HT-29 (cell line): ENCODE data around the gene STK39. TPM values are rescaled to one million over a fixed set of nuclear protein-coding genes. Genes with fewer than 3 reads are reported as not detected.

Experiments
- DNase-seq: peaks from one replicate; pipeline ENCODE4 v3.0.0-alpha.2; 2015; ENCODE audit warnings: low spot score
- total RNA-seq: library from RNA; depleted of rRNA; stranded (reverse); fragments of >200 nt; shearing (Covaris generic); gene quantifications from 2 replicates; pipeline ENCODE4 v1.2.3, GENCODE V29; 2014

STK39 gene
- total RNA-seq, 1 experiment from 2014 or later: 37.8 TPM

- DNase-seq: peak; percentile 76
These were observed 37.0 kb downstream of the STK39 start for GRCh38 chr2:168210216-168210894.

- peak; percentile 51 for DNase-seq
These were observed 38.7 kb downstream of the STK39 start for GRCh38 chr2:168208652-168209051.

DNA sequence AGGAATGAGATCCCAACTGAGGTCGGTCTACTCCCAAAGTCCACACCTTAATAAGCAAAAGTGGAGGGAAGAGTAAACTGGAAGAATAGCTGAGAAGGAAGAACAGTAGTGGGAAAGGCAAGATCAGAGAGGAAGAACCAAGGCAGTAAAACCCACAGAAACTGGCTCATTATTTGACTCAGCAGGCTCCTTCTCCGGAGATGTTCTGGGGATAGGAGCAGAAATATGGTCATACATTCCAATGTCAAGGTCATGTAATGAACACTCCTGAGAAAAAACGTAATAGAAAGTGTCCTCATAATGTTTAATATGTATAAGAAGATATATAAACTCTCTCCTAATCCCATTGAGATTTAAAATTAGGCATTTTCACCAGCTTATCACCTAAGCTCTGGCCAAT lies 39.5 kb downstream of the STK39 start:
- no peak for DNase-seq

DNA sequence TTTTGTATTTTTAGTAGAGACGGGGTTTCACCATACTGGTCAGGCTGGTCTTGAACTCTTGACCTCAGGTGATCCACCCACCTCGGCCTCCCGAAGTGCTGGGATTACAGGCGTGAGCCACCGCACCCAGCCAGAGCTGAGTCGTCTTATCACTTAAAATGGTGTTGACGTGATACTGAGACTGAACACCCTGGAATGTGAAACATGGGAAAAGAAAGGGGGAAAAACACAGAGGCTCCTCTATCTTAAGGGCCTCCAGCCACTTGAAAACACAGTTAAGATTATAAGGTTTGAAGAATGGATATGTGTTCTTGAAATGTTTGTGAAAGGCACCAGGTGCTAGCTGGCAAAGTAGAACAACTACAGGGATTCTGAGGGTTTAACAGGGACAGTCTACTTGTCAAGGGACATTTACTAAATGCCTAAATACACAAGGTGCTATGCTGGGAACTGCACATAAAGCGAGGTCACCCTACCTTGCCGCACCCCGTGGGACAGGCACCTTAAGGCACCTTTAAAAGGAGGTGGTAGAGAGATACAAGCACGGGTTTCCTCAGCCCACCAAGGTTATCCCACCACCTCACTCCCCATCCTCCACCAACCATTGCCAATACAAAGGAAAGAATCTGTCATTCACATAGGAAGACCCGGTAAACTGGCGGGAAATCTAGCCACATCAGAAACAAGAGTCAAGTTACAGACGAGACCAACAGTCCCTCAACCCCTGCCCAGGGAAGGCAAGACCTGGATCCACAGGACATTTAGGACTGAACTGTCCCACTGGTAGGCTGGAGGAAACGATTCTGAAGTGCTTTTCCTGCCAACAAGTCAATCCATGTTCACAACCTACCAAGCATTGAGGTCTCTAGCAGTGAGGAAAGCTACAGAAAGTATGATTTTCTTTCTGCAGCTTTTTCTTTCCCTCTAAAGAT lies 43.4 kb downstream of the STK39 start:
- no peak for DNase-seq

- DNase-seq: no peak
These were observed 45.7 kb downstream of the STK39 start for GRCh38 chr2:168201584-168202116.

GRCh38 chr2:168200930-168201583 lies 46.3 kb downstream of the STK39 start:
- no peak for DNase-seq

- peak; percentile 78 for DNase-seq
These were observed 48.8 kb downstream of the STK39 start for GRCh38 chr2:168198476-168199207.

DNA sequence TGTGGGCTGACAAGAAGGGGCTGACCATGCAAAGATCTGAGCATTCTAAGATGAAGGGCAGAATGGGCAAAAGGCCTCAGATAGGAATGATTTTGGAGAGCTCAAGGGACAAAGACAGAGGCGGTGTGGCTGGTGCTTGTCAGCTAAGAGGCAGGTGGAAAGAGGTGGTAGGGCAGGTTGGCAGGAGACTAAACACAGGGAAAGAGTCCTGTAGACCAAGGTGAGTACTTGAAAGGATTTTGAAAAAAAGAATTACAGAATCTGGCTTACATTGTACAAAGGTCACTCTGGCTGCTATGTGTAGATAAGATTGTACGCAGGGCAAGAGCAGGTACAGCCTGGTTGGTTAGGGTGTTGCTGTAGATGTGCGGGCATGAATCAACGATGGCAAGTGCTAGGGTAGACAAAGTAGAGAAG lies 50.6 kb downstream of the STK39 start:
- peak; percentile 61 for DNase-seq

DNA sequence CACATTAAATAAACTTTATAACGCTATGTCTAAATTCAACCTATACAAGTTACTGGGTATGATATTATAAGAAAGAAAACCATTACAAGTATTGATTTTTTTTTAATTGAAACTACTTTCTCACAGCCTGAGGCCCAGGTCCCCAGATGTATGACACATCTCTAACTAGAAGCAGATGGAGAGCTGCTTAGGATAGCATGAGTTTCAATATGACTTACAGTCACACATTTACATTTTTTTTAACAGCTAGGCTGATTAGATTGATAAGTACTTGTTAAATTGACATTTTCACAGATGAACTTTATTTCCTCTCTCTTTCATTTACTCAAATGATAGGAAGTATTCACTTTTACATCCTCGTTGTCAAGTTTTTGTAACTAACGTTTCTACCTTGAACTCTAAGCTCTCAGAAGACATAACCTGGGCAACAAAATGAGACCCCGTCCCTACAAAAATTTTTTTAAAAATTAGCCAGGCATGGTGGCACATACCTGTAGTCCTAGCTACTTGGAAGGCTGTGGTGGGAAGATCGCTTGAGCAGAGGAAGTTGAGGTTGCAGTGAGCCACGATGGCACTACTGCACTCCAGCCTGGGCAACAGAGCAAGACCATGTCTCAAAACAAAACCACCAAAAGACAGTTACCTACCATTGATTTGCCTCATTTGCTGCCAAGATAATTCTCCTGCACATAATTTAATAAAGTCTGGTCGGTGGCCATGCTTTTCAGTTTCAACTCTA lies 52.4 kb downstream of the STK39 start:
- no peak for DNase-seq

DNA sequence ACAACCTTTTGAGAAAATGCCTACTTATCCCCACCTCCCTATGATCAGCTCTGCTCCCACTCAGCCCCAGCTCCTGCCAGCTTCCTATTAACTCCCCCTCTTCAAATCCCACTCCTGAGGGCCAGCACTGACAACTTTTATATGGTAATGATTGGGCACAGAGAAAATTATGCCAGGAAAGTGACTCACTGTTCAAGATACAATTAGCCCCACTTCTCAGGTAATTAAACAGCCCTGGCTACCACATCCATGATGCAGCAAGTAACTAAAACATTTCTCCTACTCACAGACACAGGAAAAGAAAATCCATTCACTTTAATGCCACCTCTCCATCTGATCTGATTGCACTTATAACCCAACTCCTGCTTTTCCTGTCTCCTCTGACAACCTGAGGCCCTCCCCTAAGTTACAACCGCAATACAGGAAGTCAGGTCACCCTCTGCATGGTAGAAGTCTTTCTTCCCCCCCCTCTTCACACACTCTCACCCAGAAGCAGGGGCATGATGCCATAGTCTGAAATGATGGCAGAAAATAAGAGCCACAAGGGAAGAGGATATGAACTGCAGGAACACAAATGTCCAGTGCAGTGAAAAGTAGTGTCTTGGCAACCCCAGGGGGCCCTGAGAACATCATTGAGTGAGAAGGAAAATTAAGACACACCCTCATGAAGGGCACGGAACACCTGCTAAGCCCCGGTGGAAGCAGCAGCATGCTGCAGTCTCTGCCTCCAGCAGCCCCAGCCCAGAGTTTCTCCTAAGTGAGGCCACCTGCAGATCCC lies 54.4 kb downstream of the STK39 start:
- DNase-seq: peak; percentile 87

GRCh38 chr2:168191955-168192785 lies 55.2 kb downstream of the STK39 start:
- no peak for DNase-seq

- DNase-seq: peak; percentile 85
These were observed 56.6 kb downstream of the STK39 start for GRCh38 chr2:168190590-168191336.

DNA sequence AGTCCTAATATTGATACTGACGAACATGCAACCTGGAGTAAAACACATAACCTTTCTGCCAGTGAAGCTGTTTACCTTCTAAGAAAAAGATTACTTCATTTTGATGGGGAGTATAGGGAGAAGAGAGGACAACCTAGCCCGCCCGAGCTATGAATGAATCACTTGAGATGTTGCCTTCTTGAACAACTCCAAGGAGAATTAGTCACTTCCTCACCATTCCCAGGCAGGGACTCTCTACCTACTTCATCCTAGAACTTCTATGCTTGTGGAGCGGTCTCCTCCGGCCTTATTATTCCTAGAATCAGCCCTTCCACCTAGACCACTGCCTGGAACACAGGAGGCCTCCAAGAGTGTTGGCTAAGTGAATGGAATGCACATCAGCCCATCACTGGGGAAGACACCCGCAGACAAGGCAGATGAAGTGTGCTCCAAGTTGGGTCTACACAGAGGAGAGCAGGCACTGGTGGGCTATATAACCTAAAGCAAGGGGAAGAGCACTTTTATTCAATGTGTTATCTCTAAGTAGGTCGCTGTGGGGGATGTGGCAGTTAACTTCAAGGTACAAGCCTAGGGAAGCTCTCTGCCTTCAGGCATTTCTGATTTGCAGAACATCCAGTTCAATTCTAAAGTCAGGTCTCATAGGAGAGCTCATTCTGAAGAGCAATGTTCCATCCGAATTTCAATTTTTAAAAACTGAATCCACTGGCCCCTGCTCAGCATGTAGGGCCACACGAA lies 57.4 kb downstream of the STK39 start:
- DNase-seq: peak; percentile 83

GRCh38 chr2:168188002-168188401 lies 59.4 kb downstream of the STK39 start:
- DNase-seq: no peak

DNA sequence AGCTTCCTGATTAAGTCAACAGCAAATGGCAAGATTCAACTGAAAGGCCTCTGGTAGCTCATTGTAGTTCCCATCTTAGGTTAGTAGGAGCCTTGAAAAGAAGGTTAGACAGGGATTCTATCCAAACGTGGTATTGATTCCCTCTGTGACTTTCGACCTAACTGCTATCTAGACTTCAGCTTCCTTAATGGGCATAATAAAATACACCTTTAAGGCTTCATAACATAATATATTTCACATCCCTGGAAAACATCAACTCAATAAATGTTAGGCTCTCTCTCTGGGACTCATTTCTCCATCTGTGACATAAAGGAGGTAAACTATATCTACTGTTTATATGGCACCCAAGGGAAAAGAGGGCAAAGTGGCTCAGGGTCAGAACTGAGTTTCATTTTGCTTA lies 60.9 kb downstream of the STK39 start:
- DNase-seq: no peak

GRCh38 chr2:168185583-168186274 lies 61.7 kb downstream of the STK39 start:
- DNase-seq: no peak
